Activated naive CD8-positive, alpha-beta T cell treated with anti-CD3 and anti-CD28 coated beads, Interleukin-2, amount 50 U/mL, for 16 hours (primary cell): ENCODE results near the gene GMNN.
"Not testable (repeated sequence)": the region's sequence is repeated elsewhere in the genome, so short reads cannot be mapped to it uniquely, and the experiment has no call there.

ENCODE experiments used
- DNase-seq: peaks from one replicate; pipeline ENCODE4 v3.0.0-alpha.2; 2020; ENCODE audit warnings: low read depth, low spot score

Gene GMNN

DNA sequence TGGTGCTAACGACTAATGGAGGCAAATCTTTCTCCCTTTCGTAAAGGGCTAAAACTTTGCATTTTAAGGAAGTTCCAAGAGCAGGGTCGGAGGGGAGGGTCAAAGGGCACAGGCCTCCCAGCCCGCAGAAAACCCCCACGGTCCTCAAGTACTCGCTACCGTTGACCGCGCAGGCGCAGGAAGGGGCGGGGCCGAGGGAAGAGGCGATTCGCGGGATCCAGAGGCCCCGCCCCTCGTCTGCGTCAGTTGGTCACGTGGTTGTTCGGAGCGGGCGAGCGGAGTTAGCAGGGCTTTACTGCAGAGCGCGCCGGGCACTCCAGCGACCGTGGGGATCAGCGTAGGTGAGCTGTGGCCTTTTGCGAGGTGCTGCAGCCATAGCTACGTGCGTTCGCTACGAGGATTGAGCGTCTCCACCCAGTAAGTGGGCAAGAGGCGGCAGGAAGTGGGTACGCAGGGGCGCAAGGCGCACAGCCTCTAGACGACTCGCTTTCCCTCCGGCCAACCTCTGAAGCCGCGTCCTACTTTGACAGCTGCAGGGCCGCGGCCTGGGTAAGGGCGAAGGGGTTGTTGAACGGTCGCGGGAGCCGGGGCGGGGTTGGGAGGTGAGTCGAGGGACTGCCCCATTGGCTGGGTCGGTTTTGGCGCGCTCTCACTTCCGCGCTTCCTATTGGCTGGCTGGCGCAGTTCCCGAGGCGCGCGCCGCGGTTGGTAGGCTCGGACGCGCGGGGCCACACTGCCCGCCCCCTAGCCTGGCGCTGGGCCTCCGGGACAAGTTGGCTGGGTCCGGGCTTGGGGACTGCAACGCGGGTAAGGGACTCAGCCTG, at the start of gene GMNN:
Gene GMNN (plus strand): TSS at position 242 of the 824 bp plus-strand sequence. CDS start 2,310 bp downstream, outside the sequence.
- DNase-seq = peak; percentile 97

DNA sequence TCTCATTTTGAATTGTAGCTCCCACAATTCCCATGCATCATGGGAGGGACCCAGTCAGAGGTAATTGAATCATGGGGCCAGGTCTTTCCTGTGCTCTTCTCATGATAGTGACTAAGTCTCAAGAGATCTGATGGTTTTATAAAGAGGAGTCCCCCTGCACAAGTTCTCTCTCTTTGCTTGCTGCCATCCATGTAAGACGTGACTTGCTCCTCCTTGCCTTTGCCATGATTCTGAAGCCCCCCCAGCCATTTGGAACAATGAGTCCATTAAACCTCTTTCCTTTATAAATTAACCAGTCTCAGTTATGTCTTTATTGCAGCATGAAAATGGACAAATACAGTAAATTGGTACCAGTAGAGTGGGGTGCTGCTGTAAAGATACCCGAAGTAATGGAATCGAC, 44.1 kb upstream of the GMNN start:
- not testable (repeated sequence) for DNase-seq

DNA sequence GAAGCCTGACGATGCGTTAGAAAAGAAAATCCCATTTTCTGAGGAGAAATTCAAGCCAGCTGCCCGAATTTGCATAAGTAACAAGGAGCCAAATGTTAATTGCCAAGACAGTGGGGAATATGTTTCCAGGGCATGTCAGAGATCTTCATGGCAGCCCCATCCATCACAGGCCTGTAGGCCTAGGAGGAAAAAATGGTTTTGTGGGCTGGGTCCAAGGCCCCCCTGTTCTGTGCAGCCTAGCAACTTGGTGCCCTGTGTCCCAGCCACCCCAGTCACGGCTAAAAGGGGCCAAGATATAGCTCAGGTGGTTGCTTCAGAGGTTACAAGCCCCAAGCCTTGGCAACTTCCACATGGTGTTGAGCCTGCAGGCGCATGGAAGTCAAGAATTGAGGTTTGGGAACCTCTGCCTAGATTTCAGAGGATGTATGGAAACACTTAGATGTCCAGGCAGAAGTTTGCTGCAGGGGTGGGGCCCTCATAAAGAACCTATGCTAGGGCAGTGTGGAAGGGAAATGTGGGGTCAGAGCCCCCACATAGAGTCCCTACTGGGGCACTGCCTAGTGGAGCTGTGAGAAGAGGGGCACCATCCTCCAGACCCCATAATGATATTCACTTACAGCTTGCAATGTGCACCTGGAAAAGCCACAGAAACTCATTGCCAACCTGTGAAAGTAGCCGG, 43.1 kb upstream of the GMNN start:
- not testable (repeated sequence) for DNase-seq

DNA sequence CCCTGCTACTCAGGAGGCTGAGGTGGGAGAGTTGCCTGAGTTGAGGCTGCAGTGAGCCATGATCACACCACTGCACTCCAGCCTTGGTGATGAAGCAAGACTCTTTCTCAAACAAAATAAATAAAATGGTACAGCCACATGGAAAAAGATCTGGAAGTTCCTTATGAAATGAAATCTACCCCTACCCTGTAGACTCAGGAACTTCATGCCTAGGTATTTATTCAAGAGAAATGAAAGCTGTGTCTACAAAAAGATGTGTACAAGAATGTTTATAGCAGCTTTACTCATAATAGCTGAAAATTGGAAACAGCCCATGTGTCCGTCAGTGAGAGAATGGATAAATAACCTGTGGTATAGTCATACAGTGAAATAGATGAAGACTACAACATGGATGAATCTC, 40.6 kb upstream of the GMNN start:
- no peak for DNase-seq

DNA sequence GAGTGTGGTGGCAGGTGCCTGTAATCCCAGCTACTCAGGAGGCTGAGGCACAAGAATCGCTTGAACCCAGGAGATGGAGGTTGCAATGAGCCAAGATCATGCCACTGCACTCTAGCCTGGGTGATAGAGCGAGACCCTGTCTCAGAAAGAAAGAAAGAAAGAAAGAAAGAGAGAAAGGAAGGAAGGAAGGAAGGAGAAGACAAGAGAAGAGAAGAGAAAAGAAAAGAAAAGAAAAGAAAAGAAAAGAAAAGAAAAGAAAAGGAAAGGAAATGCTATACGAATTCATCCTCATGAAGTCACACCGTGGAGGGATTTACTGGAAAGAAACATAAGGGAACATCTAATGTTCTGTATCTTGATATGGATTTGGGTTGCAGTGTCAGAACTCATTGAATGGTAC, 40.0 kb upstream of the GMNN start:
- not testable (repeated sequence) for DNase-seq

DNA sequence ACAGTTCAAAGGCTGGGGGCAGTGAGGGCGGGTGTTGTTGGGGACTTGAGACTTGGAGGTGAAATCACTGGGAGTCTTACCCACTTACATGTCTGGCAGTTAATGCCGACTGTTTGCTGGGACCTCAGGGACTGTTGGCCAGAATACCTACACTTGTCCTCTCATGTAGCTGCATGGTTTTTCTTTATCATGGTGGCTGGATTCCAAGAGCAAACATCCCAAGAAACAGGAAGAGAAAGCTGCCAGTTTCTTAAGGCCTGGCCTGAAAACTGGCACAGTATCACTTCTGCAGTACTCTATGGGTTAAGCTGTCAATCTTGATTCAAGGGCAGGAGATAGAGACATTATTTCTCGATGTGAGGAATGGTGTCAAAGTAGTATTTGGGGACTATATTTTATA, 36.0 kb upstream of the GMNN start:
- DNase-seq = no peak

DNA sequence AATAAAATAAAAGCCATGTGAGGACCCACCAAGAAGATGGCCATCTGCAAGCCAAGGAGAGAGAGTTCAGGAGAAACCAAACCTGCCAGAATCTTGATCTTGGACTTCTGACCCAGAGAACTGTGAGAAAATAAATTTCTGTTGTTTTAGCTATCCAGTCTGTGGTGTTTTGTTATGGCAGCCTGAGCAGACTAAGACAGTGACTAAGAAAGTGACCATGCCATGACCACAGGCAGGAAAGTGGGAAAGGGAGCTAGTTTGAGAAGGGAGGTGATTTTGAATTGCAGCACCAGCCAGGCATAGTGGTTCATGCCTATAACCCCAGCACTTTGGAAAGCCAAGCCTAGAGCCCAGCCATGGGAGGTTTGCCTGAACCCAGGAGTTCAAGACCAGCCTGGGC, 33.9 kb upstream of the GMNN start:
- DNase-seq = no peak

DNA sequence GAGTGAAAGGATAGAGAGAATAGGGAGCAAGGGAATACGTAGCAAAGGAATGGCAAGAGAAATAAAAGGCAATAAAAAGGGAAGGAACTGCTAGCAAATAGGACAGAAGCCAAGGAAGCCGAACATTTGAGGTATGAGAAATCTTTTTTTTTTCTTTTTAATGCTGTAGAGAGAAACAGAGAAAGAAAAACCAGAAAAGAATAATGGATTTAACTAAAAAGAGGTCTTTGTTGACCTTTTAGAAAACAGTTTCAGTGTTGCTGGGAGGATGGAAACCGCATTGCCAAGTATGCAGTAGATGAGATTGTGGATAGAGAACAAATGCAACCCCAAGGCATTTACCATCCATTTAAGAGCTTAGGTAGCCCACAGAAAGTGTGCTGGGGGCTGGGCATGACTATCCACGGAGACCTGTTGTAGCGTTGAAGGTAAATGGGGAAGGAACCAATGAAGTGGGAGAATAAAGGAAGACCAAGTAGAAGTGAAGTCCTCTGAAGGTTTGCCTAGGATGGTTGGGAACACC, 32.5 kb upstream of the GMNN start:
- no peak for DNase-seq

DNA sequence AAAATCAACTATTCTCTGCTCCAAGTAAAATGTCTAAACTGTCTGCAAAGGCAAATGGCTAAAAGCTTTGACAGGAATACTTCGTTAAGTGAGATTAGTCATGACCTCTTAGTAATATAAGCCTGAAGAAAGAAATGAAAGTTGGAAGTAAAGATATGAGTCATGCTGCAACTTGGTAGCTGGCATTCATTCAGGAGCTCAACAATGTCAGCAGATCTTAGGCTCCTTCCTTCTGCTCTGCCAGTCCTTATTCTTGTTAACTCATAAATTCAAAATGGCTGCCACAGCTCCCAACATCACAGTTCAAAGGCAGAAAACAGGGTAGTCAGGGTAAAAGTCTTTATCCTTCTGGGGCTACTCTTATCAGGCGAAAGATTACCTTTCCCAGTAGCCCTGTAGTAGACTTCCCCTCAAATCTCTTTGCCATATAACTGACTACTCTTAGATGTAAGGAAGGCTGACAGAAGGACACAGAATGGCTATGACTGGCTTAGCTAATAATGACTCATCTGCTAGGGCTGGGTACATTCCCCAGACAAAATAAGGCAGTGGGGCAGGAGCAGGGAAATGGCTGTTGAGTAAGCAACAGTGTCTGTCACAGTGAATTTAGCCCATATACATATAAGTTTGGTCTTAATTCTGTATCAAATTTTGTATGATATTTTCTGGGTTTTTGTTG, 31.3 kb upstream of the GMNN start:
- no peak for DNase-seq

DNA sequence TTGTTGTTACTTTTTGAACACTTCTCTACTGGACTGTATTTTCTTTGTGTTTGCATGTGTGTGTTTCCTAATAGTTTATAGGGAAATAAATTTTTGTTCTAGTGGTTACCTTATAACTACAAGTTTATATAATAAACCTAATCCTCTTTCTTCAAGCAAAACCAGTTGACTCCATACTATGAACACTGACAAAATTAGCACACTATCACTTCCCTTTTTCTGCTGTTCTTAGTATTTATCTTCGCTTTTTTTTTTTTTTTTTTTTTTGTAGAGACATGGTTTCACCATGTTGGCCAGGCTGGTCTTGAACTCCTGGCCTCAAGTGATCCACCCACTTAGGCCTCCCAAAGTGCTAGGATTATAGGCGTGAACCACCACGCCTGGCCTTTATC, 30.8 kb upstream of the GMNN start:
- DNase-seq = no peak

DNA sequence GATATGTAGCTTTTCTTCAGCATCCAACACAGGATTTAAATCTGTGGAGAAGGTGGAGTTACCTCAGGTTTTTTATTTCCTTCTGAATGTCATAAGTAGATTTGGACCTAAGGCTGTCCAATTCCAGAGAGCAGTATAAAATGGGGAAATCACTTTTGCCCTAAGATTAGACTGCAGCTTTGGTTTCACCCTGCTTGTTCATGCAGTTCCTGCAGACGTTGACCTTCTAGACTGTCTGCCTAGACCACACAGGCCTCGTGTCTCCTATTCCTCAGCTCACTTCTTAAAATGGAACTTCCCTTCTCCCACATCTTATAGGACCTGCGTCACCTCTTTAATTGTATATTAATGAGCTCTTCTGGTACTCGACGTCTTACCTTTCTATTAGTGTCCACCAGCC, 29.8 kb upstream of the GMNN start:
- DNase-seq = no peak

DNA sequence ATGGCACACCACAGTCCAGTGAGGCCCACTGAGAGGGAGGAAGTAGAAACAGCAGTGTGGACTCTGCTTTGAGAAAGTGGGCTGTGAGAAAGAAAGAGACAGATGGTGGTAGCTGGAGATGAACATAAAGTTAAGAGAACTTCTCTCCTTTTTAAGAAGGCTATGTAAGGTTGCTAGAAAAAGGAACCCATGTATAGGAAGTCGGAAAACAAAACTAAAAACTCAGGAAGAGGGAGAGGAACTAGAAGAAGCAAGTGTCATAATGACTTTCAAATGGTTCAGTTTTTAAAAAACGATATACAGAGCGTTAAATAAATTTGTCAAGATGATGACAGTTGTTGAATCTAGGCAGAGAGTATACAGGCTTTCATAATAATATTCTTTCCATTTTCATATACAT, 25.4 kb upstream of the GMNN start:
- no peak for DNase-seq

DNA sequence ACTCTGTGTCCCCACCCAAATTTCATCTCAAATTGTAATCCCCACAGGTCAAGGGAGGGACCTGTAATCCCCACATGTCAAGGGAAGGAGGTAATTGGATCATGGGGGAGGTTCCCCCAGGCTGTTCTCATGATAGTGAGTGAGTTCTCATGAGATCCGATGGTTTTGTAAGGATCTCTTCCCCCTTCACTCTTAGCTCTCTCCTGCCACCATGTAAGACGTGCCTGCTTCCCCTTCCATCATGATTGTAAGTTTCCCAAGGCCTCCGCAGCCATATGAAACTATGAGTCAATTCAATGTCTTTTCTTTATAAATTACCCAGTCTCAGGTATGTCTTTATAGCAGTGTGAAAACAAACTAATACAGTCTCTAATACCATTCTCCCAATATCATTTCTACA, 23.9 kb upstream of the GMNN start:
- DNase-seq = not testable (repeated sequence)

DNA sequence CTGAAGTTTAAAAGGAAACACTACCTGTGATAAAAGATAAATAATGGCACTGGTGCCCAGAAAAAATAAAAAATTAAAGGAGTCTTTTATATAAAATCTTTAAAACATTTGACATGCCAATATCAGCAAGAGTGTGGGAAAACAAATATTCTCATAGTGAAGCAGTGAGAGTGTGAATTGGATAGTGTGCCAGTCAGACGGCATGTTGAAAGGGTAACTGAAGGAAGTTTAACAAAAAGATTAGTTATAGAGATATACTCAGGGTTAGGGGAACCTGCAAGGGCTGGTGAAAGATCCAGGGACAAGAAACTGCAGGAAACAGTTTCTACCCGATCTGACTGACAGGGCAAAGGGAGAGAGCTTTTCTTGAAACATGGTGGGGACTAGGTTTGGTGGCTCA, 22.2 kb upstream of the GMNN start:
- DNase-seq = no peak

DNA sequence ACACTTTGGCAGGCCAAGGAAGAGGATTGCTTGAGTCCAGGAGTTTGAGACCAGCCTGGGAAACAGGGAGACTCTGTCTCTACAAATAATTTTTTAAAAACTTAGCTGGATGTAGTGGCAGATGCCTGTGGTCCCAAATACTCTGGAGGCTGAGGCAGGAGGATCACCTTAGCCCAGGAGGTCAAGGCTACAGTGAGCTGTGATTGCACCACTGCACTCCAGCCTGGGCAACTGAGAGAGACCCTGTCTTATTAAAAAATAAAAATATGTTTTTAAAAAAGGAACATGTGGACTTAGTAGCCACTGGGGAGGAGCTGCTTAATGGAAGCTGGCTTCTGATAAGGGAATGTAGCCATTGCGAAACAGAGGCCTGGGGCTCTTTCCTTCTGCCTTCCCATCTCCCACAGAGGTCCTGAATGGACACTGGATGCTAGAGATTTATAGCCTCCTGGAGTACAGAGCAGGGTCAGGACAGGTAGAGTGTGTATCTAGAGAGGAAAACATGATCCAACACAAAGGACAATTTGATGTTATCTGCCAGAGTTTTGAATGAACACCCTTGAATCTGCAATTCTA, 21.7 kb upstream of the GMNN start:
- DNase-seq = no peak

DNA sequence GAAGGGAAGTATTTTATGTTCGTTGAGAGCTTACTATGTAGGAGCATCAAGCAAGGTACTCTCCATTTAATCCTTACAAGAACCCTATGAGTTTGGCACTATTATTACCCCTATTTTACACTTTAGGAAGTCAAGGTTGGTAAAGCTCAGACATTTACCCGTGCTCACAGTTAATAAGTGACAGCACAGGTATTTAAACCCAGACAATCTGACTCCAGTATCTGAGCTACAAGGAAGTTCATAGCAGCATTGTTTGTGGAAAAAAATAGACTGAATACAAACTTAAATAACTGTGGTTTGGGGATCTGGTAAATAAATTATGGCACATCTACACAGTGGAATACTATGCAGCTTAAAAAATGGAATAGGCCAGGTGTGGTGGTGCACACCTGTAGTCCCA, 21.2 kb upstream of the GMNN start:
- DNase-seq = no peak

DNA sequence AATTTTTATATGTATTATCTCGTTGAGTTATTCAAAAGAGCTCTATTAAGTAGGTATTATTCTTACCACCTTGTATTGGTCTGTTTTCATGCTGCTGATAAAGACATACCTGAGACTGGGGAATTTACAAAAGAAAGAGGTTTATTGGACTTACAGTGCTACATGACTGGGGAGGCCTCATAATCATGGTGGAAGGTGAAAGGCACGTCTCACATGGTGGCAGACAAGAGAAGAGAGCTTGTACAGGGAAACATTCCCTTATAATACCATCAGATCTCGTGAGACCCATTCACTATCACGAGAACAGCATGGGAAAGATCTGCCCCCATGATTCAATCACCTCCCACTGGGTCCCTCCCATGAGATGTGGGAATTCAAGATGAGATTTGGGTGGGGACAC, 20.4 kb upstream of the GMNN start:
- DNase-seq = not testable (repeated sequence)

DNA sequence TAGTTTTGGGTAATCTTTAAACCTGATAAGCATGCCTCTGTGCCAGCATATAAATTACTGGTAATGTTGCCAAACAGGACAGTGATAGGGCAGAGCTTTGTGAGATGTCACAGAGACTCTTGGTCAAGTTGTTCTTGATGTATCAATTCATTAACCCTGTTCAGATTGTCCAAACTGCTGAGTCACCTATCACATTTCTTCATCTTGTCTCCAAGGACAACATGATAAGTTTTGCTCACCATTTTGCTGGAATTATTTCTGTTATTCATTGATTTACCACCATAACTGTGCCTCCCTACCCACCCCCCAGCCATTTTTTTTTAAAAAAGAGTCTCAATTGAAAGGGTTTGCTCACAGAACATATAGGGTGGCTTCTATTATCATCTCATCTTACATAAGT, 19.5 kb upstream of the GMNN start:
- DNase-seq = no peak

DNA sequence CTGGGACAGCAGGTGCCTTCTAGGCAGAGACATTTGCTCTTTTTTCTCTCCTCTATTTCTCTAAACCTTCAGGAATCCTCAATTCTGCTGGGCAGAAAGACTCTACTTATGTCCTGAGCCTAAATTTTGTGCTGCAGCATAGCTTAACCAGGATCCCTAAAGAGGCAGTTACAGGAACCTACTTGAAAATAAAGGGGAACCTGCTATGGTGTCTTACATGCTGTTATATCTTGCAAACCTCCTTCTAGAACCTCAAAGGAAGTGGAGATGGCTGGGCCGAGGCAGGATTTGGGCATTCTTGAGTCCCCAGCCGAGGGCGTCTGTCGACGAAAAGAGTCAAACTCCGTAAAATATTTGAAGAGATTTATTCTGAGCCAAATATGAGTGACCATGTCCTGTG, 17.1 kb upstream of the GMNN start:
- no peak for DNase-seq

DNA sequence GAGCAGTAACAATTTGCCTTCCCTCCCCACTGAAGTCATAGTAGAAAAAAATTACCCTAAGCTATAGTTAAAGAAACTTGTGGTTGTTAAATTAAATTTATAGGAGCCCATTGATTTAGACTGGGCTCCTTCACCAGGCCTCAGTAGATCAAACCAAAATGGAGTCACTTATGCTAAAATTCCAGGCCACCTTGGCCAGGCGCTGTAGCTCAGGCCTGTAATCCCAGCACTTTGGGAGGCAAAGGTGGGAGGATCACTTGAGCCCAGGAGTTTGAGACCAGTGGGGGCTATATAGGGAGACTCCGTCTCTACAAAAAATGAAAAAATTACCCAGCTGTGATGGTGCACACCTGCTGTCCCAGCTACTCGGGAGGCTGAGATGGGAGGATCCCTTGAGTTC, 15.0 kb upstream of the GMNN start:
- DNase-seq = no peak

DNA sequence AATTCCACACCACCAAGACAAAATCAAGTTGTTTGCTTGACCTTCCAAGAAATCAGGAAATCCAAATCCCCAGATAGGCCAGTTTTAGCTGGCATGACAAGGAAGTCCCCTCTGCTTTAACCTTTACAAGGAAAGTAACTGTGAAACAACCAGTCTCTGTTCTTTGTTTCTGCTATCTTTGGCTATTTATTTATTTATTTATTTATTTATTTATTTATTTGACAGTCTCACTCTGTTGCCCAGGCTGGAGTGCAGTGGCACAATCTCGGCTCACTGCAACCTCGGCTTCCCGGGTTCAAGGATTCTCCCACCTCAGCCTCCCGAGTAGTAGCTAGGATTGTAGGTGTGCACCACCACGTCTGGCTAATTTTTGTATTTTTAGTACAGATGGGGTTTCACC, 14.5 kb upstream of the GMNN start:
- DNase-seq = no peak

DNA sequence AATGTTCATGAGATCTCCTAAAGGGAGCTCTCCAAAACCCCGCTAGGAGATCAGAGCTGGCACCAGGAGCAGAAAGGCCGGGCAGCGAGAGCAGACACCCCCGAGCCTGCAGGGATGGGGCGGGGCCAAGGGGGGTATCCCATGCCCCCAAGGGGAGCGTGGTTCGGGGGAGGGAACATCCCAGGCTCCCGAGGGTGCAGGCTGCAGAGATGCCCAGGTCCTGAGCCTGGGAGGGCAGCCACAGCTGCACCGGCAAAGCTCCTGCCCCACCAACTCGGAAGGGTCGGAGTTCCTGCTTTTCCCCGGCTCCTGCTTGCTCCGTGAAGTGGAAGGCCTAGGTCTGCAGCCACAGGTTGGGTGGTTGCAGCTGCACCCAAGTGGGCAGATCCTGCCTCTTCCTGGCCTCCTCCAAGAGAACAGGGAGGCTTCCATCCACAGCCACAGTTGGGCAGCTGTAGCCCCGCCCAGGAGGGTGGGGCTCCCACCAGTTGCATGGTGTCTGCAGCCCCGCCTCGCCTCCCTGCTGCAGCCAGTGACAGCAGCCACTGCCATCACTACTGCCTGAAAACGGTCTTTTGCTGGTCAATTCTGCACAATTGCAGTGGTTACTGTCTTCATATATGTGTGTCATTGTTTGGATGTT, 13.4 kb upstream of the GMNN start:
- no peak for DNase-seq
